ENCODE measurements around the gene NTSR1. TPM values are rescaled to one million over a fixed set of nuclear protein-coding genes. Genes with fewer than 3 reads are reported as not detected.

Gene NTSR1
- total and polyA plus RNA-seq, 7 donors: 0.01 to 0.08 (median 0.05) TPM; not detected in 3

DNA sequence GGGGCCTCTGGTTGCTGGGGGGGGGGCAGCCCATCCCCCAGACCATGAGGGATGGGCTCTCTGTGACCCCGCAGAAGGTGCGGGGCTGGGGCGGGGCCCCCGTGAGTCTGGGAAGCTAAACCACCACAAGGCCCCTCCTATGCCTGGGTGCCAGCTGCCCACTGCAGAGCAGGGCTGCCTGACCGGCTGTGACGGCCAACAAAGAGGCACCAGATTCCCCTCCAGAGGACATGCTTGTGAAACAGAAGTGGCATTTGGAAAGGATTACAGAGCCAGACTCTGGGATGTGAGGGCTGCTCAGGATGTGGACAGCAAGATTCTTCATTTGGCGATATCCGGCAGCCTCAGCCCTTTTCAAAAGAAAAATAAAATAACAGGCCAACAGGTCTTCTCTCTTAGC lies 16.5 kb upstream of the NTSR1 start:
- Histone ChIP-seq H3K4me1 (no peaks in the 10 kb centered on the region), H3K27ac (no peak overlapping the region), H3K27me3 (ENCODE audit: insufficient read depth in 3 of 3, low read length in 2 of 3) (peaks cover 0 to 44% (median 24%) of the 10 kb centered on the region in 3 donors), H3K36me3 (ENCODE audit: insufficient read depth in 1 of 2, low read depth in 1 of 2) (no peaks in the 10 kb centered on the region), H3K4me3 (no peak overlapping the region), H3K9me3 (no peaks in the 10 kb centered on the region)
- DNase-seq: no peak
- no peak for TF ChIP-seq CTCF (IDR thresholded peaks at IDR 0.05)
- WGBS, 3 donors: 30 to 42% (median 34%) methylated on average over 8 of the region's 8 CpGs
- ATAC-seq: no peak
- intact Hi-C loops (cut with DNase I): no loop called here

DNA sequence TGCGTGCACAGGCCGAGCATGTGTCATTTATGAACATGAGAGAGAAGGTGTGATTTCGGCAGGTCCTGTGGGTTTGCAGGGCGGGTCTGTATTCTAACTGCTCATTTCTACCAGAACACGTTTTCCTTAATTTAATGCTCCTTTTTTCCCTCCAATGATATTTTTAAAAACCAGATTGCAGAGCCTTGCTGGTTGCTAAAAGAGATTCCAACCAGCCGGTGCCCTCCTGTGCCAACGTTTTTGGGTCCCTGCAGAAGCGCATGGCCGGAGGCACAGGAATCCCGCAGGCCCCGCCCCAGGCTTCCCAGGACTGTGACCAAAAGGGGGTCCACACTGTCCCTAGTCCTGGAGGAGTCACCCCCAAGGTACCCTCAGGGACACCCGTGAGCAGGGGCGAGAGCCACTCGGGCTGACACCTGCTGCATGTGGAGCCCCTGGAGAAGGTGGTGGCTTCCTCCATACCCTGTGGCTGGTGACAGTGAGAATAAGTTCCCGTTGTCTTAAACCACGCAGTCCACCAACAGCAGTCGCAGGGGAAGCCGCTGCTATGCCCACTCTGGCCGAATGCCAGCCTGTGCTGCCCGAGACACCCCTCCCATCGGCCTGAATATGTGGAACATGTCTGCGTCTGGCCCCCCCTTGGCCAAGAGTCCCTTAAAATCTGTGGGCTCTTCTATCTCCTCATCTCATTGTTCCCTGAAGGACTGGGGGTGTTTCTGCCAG lies 15.7 kb upstream of the NTSR1 start:
- TF ChIP-seq CTCF (IDR thresholded peaks at IDR 0.05): no peak
- Histone ChIP-seq H3K4me1 (no peaks in the 10 kb centered on the region), H3K9me3 (no peaks in the 10 kb centered on the region), H3K36me3 (ENCODE audit: insufficient read depth in 1 of 2, low read depth in 1 of 2) (no peaks in the 10 kb centered on the region), H3K27me3 (ENCODE audit: insufficient read depth in 3 of 3, low read length in 2 of 3) (peaks cover 0 to 44% (median 24%) of the 10 kb centered on the region in 3 donors), H3K27ac (no peak overlapping the region), H3K4me3 (no peak overlapping the region)
- DNase-seq (no peak), ATAC-seq (no peak)
- WGBS, 3 donors: 61 to 66% (median 65%) methylated on average over 21 to 22 of the region's 22 CpGs
- intact Hi-C loops (cut with DNase I): no loop called here

GRCh38 chr20:62693524-62693922 lies 15.1 kb upstream of the NTSR1 start:
- no peak overlapping the region for H3K4me3 ChIP-seq
- H3K9me3 ChIP-seq: no peaks in the 10 kb centered on the region
- ATAC-seq (no peak), DNase-seq (no peak)
- no peaks in the 10 kb centered on the region for H3K36me3 ChIP-seq (ENCODE audit: insufficient read depth in 1 of 2, low read depth in 1 of 2)
- 56 to 69% (median 60%) methylated on average over 10 of the region's 10 CpGs for WGBS, 3 donors
- no peaks in the 10 kb centered on the region for H3K4me1 ChIP-seq
- H3K27me3 ChIP-seq (ENCODE audit: insufficient read depth in 3 of 3, low read length in 2 of 3): peaks cover 0 to 44% (median 23%) of the 10 kb centered on the region in 3 donors
- TF ChIP-seq CTCF (IDR thresholded peaks at IDR 0.05): no peak
- no peak overlapping the region for H3K27ac ChIP-seq
- intact Hi-C loops (cut with DNase I): no loop called here

DNA sequence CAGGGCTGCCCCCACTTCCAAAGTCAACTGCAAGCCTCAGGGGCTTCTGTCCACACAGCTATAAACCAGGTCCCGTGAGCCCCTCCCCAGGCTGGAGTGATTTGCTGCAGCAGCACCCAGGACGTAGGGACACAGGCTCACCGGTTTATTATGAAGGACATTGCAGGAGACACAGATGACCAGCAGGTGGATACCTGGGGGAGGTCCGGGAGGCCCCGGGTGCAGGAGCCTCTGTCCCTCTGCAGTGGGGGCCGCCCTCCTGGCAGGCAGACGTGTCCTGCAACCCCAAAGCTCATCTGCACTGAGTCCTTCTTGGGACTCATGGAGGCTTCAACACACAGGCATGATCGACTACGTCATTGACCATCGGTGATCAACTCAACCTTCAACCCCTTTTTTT lies 14.5 kb upstream of the NTSR1 start:
- WGBS, 3 donors: 70 to 82% (median 74%) methylated on average over 10 of the region's 10 CpGs
- TF ChIP-seq CTCF (IDR thresholded peaks at IDR 0.05): no peak
- DNase-seq (no peak), ATAC-seq (no peak)
- Histone ChIP-seq H3K4me1 (no peaks in the 10 kb centered on the region), H3K27me3 (ENCODE audit: insufficient read depth in 3 of 3, low read length in 2 of 3) (peaks cover 0 to 44% (median 21%) of the 10 kb centered on the region in 3 donors), H3K4me3 (no peak overlapping the region), H3K36me3 (ENCODE audit: insufficient read depth in 1 of 2, low read depth in 1 of 2) (no peaks in the 10 kb centered on the region), H3K27ac (no peak overlapping the region), H3K9me3 (no peaks in the 10 kb centered on the region)
- intact Hi-C loops (cut with DNase I): no loop called here

DNA sequence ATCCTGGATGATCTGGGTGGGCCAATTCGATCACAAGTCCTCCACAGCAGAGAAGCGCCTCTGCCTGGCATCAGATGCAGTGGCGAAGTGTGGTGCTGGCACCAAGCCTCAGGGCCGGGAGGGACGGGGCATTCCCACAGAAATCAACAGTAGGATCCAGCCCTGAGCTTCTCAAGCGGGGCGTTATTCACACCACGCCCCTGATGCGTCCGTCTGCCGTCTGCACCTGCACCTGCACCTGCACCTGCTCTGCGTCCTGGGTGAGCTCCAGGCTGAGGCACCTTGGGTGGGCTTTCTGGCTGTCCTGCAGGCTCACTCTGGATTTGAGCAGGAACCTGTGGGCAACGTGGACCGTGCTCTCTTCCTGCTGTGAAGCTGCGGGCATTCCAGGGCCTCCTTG lies 13.8 kb upstream of the NTSR1 start:
- no peaks in the 10 kb centered on the region for H3K4me1 ChIP-seq
- H3K36me3 ChIP-seq (ENCODE audit: insufficient read depth in 1 of 2, low read depth in 1 of 2): no peaks in the 10 kb centered on the region
- no peak overlapping the region for H3K27ac ChIP-seq
- no peaks in the 10 kb centered on the region for H3K9me3 ChIP-seq
- H3K27me3 ChIP-seq (ENCODE audit: insufficient read depth in 3 of 3, low read length in 2 of 3): peaks cover 0 to 43% (median 21%) of the 10 kb centered on the region in 3 donors
- no peak for TF ChIP-seq CTCF (IDR thresholded peaks at IDR 0.05)
- whole genome bisulfite sequencing, 3 donors: 48 to 58% (median 55%) methylated on average over 15 of the region's 15 CpGs
- DNase-seq (no peak), ATAC-seq (no peak)
- intact Hi-C loops (cut with DNase I): no loop called here
- no peak overlapping the region for H3K4me3 ChIP-seq
